22Rv1 (cell line): Measurements from ENCODE around the gene FRY.

Experiments
- ZFX ChIP-seq: fragments of 450-650 bp; IDR thresholded peaks from 2 replicates; pipeline ENCODE4 v1.6.1; 2017; ENCODE audit warnings: antibody characterized with exemption, borderline replicate concordance
- TF ChIP-seq, protein P1 (sequence below): fragments of 450-650 bp; IDR thresholded peaks from 2 replicates; pipeline ENCODE4 v1.5.1; 2017; ENCODE audit warnings: mild to moderate bottlenecking

DNA sequence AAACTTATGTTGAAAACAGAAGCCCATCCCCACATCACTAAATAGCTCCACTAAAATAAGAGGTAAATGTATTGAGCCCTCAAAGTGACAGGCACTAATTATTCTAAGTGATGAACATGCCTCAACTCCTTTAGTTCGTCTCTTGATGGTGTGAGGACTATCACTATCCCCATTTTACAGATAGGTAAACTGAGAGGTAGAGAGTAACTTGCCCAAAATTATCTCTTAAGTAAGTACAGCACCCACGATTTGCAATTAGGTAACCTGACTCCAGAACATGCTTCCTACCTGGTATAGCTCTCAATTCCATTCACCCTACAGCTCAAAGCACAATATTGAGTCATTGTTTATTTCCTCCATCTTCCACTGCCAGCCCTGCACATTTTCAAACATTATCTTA is 270.9 kb downstream of the FRY start:
- TF ChIP-seq, protein P1, sequence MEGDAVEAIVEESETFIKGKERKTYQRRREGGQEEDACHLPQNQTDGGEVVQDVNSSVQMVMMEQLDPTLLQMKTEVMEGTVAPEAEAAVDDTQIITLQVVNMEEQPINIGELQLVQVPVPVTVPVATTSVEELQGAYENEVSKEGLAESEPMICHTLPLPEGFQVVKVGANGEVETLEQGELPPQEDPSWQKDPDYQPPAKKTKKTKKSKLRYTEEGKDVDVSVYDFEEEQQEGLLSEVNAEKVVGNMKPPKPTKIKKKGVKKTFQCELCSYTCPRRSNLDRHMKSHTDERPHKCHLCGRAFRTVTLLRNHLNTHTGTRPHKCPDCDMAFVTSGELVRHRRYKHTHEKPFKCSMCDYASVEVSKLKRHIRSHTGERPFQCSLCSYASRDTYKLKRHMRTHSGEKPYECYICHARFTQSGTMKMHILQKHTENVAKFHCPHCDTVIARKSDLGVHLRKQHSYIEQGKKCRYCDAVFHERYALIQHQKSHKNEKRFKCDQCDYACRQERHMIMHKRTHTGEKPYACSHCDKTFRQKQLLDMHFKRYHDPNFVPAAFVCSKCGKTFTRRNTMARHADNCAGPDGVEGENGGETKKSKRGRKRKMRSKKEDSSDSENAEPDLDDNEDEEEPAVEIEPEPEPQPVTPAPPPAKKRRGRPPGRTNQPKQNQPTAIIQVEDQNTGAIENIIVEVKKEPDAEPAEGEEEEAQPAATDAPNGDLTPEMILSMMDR = no peak
- TF ChIP-seq ZFX = no peak
